Measurements from ENCODE around the gene FGF18. TPM values are rescaled to one million over a fixed set of nuclear protein-coding genes. Genes with fewer than 3 reads are reported as not detected.
"Not testable (repeated sequence)": the region's sequence is repeated elsewhere in the genome, so short reads cannot be mapped to it uniquely, and the experiment has no call there.

FGF18 gene
- total RNA-seq, 1 donor from 2014 or later, result 0.06 TPM

- Histone ChIP-seq H2AFZ (replicated peaks) (no peak overlapping the region), H3K36me3 (peaks cover 13% of the 10 kb centered on the region)
- DNase-seq (ENCODE audit: low spot score), result no peak
These were observed 6.1 kb upstream of the FGF18 start for GRCh38 chr5:171413153-171413910.

GRCh38 chr5:171413993-171414392, 5.5 kb upstream of the FGF18 start:
- not testable (repeated sequence) for H3K4me2 ChIP-seq; H3K36me3 ChIP-seq; H3K27me3 Mint-ChIP-seq (ENCODE audit: insufficient read depth, low read depth); H3K4me1 ChIP-seq; H2AFZ ChIP-seq (replicated peaks); H3K4me3 ChIP-seq; H3K4me3 Mint-ChIP-seq; H3K4me1 Mint-ChIP-seq; H3K27ac Mint-ChIP-seq; H3K9me3 Mint-ChIP-seq; H3K27ac ChIP-seq; DNase-seq (ENCODE audit: low spot score); H3K9me3 ChIP-seq (ENCODE audit: low read depth); H3K27me3 ChIP-seq; H3K9ac ChIP-seq
- peaks cover 39% of the 10 kb centered on the region for H3K79me2 ChIP-seq (ENCODE audit: low read depth)
- peaks cover 97% of the 10 kb centered on the region for H4K20me1 ChIP-seq (ENCODE audit: low read depth)
- peaks cover 15% of the 10 kb centered on the region for H3K36me3 Mint-ChIP-seq
- H3F3A ChIP-seq (ENCODE audit: low read depth), result peaks cover 97% of the 10 kb centered on the region

More at GRCh38 chr5:171413153-171413910, 6.1 kb upstream of the FGF18 start:
- Mint-ChIP-seq H3K27me3 (ENCODE audit: insufficient read depth, low read depth) (no peaks in the 10 kb centered on the region), H3K36me3 (peaks cover 20% of the 10 kb centered on the region), H3K4me3 (no peak overlapping the region), H3K4me1 (peaks cover under 1% of the 10 kb centered on the region), H3K9me3 (no peaks in the 10 kb centered on the region), H3K27ac (no peak overlapping the region)
- Histone ChIP-seq H3K9ac (no peak overlapping the region), H4K20me1 (ENCODE audit: low read depth) (peaks cover 99% of the 10 kb centered on the region), H3K9me3 (ENCODE audit: low read depth) (no peaks in the 10 kb centered on the region), H3F3A (ENCODE audit: low read depth) (peaks cover 97% of the 10 kb centered on the region), H3K4me3 (no peak overlapping the region), H3K27ac (no peak overlapping the region), H3K4me2 (no peak overlapping the region), H3K79me2 (ENCODE audit: low read depth) (peaks cover 46% of the 10 kb centered on the region), H3K27me3 (no peaks in the 10 kb centered on the region), H3K4me1 (peaks cover 4% of the 10 kb centered on the region)
- TF ChIP-seq EZH2 (IDR thresholded peaks at IDR 0.05) (no peak), EZH2phosphoT487 (IDR thresholded peaks at IDR 0.05) (no peak)
- TF ChIP-seq, protein P1, sequence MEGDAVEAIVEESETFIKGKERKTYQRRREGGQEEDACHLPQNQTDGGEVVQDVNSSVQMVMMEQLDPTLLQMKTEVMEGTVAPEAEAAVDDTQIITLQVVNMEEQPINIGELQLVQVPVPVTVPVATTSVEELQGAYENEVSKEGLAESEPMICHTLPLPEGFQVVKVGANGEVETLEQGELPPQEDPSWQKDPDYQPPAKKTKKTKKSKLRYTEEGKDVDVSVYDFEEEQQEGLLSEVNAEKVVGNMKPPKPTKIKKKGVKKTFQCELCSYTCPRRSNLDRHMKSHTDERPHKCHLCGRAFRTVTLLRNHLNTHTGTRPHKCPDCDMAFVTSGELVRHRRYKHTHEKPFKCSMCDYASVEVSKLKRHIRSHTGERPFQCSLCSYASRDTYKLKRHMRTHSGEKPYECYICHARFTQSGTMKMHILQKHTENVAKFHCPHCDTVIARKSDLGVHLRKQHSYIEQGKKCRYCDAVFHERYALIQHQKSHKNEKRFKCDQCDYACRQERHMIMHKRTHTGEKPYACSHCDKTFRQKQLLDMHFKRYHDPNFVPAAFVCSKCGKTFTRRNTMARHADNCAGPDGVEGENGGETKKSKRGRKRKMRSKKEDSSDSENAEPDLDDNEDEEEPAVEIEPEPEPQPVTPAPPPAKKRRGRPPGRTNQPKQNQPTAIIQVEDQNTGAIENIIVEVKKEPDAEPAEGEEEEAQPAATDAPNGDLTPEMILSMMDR (IDR thresholded peaks at IDR 0.05), result no peak

DNA sequence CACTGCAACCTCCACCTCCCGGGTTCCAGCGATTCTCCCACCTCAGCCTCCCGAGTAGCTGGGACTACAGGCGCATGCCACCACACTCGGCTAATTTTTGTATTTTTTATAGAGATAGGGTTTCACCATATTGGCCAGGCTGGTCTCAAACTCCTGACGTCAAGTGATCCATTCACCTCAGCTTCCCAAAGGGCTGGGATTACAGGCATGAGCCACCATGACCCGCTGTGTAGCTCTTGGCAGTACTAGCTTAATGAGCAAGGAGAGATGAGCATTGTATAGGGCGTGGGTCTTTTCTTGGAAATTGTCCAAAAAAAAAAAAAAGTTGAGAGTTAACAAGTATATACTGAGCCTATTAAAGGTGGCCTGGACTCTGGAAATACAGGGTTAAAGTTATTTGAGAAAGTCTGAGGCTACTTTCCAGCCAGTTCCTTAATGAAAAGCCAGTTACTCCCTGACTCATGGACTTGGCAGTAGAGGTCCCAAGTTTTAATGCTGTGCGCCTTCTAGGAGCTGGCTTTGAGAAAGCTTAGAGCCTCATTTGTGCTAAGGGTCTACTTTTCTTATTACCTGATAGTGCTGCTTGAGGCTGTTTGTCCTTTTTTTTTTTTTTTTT, 4.2 kb upstream of the FGF18 start:
- H3K27ac Mint-ChIP-seq, result no peak overlapping the region
- peaks cover 8% of the 10 kb centered on the region for H3K4me1 ChIP-seq
- H3K27me3 Mint-ChIP-seq (ENCODE audit: insufficient read depth, low read depth), result no peaks in the 10 kb centered on the region
- H3K79me2 ChIP-seq (ENCODE audit: low read depth), result peaks cover 27% of the 10 kb centered on the region
- peaks cover 95% of the 10 kb centered on the region for H3F3A ChIP-seq (ENCODE audit: low read depth)
- H3K4me1 Mint-ChIP-seq, result peaks cover 6% of the 10 kb centered on the region
- no peak overlapping the region for H3K4me2 ChIP-seq
- DNase-seq (ENCODE audit: low spot score), result no peak
- H3K27me3 ChIP-seq, result peaks cover 15% of the 10 kb centered on the region
- no peak overlapping the region for H2AFZ ChIP-seq (replicated peaks)
- peaks cover 4% of the 10 kb centered on the region for H3K36me3 ChIP-seq
- TF ChIP-seq, protein P1 (IDR thresholded peaks at IDR 0.05), result no peak
- no peak for TF ChIP-seq EZH2 (IDR thresholded peaks at IDR 0.05)
- TF ChIP-seq EZH2phosphoT487 (IDR thresholded peaks at IDR 0.05), result no peak
- H3K9me3 Mint-ChIP-seq, result no peaks in the 10 kb centered on the region
- H3K9ac ChIP-seq, result no peak overlapping the region
- no peaks in the 10 kb centered on the region for H3K9me3 ChIP-seq (ENCODE audit: low read depth)
- no peak overlapping the region for H3K4me3 ChIP-seq
- H3K4me3 Mint-ChIP-seq, result no peak overlapping the region
- H3K27ac ChIP-seq, result no peak overlapping the region
- H3K36me3 Mint-ChIP-seq, result peaks cover 10% of the 10 kb centered on the region
- peaks cover 95% of the 10 kb centered on the region for H4K20me1 ChIP-seq (ENCODE audit: low read depth)

Data from neural progenitor cell (in vitro differentiated cells).